SK-N-SH treated with all-trans-retinoic acid at 6 μM for 48 hours (cell line): Measurements from ENCODE around the gene CST3.

ENCODE experiments used
- ATAC-seq: fragments of 200-7000 bp; cut with Tn5 transposase; 3 replicates; pipeline ENCODE4 v1.9.1; 2020; ENCODE audit warnings: mild to moderate bottlenecking, moderate library complexity
- ARNTL ChIP-seq: fragments of 450-650 bp; formaldehyde crosslinking; IDR thresholded peaks from 2 replicates; pipeline ENCODE4 v1.5.0; 2020; ENCODE audit warnings: low read depth, mild to moderate bottlenecking, moderate library complexity, borderline replicate concordance
- BACH2 ChIP-seq: fragments of 250-450 bp; sonication (Bioruptor Pico); IDR thresholded peaks from 2 replicates; pipeline ENCODE4 v1.9.0; 2021; ENCODE audit warnings: mild to moderate bottlenecking, borderline replicate concordance
- CREB5 ChIP-seq: fragments of 250-450 bp; sonication (Bioruptor Pico); IDR thresholded peaks from 2 replicates; pipeline ENCODE4 v1.5.1; 2020; ENCODE audit warnings: low read depth, mild to moderate bottlenecking, moderate library complexity
- CSDC2 ChIP-seq: fragments of 250-450 bp; sonication (Bioruptor Pico); IDR thresholded peaks from 2 replicates; pipeline ENCODE4 v1.5.0; 2020; ENCODE audit warnings: mild to moderate bottlenecking, moderate library complexity
- CSRNP3 ChIP-seq: fragments of 250-450 bp; sonication (Bioruptor Pico); IDR thresholded peaks from 2 replicates; pipeline ENCODE4 v1.5.1; 2021; ENCODE audit warnings: mild to moderate bottlenecking, moderate library complexity
- ESRRG ChIP-seq: fragments of 250-450 bp; sonication (Bioruptor Pico); IDR thresholded peaks from 2 replicates; pipeline ENCODE4 v1.6.1; 2021; ENCODE audit warnings: mild to moderate bottlenecking
- GLIS3 ChIP-seq: fragments of 250-450 bp; sonication (Bioruptor Pico); IDR thresholded peaks from 2 replicates; pipeline ENCODE4 v1.5.0; 2020; ENCODE audit warnings: mild to moderate bottlenecking, moderate library complexity
- ISL1 ChIP-seq: fragments of 250-450 bp; sonication (Bioruptor Pico); IDR thresholded peaks from 2 replicates; pipeline ENCODE4 v2.1.2; 2022; ENCODE audit warnings: mild to moderate bottlenecking, moderate library complexity
- OSR1 ChIP-seq: fragments of 250-450 bp; sonication (Bioruptor Pico); IDR thresholded peaks from 2 replicates; pipeline ENCODE4 v1.8.0; 2022; ENCODE audit warnings: moderate library complexity, mild to moderate bottlenecking, inconsistent platforms
- PATZ1 ChIP-seq: fragments of 250-450 bp; sonication (Bioruptor Pico); IDR thresholded peaks from 2 replicates; pipeline ENCODE4 v1.8.0; 2020; ENCODE audit warnings: mild to moderate bottlenecking, moderate library complexity, borderline replicate concordance
- POU6F1 ChIP-seq: fragments of 250-450 bp; sonication (Bioruptor Pico); IDR thresholded peaks from 2 replicates; pipeline ENCODE4 v1.8.0; 2021; ENCODE audit warnings: low read depth, mild to moderate bottlenecking, moderate library complexity, borderline replicate concordance
- RARB ChIP-seq: fragments of 250-450 bp; sonication (Bioruptor Pico); IDR thresholded peaks from 2 replicates; pipeline ENCODE4 v1.8.0; 2021; ENCODE audit warnings: mild to moderate bottlenecking, moderate library complexity
- SNAI2 ChIP-seq: fragments of 250-450 bp; sonication (Bioruptor Pico); IDR thresholded peaks from 2 replicates; pipeline ENCODE4 v1.5.0; 2020; ENCODE audit warnings: mild to moderate bottlenecking, moderate library complexity
- TCF4 ChIP-seq: fragments of 250-450 bp; sonication (Bioruptor Pico); IDR thresholded peaks from 2 replicates; pipeline ENCODE4 v1.8.0; 2021; ENCODE audit warnings: mild to moderate bottlenecking, moderate library complexity, borderline replicate concordance
- TOX ChIP-seq: fragments of 250-450 bp; sonication (Bioruptor Pico); IDR thresholded peaks from 2 replicates; pipeline ENCODE4 v1.8.0; 2021; ENCODE audit warnings: mild to moderate bottlenecking, moderate library complexity, borderline replicate concordance
- TSHZ2 ChIP-seq: fragments of 250-450 bp; sonication (Bioruptor Pico); IDR thresholded peaks from 2 replicates; pipeline ENCODE4 v1.5.0; 2020; ENCODE audit warnings: mild to moderate bottlenecking, moderate library complexity
- ZC3H10 ChIP-seq: fragments of 250-450 bp; sonication (Bioruptor Pico); IDR thresholded peaks from 2 replicates; pipeline ENCODE4 v1.5.1; 2021; ENCODE audit warnings: mild to moderate bottlenecking, moderate library complexity
- ZFP3 ChIP-seq: fragments of 250-450 bp; sonication (Bioruptor Pico); IDR thresholded peaks from 2 replicates; pipeline ENCODE4 v1.5.0; 2020; ENCODE audit warnings: mild to moderate bottlenecking, moderate library complexity
- ZNF565 ChIP-seq: fragments of 450-650 bp; formaldehyde crosslinking; conservative IDR thresholded peaks from 2 replicates; pipeline ENCODE4 v1.5.0; 2020; ENCODE audit warnings: low read depth, mild to moderate bottlenecking, moderate library complexity
- ZNF70 ChIP-seq: fragments of 450-650 bp; formaldehyde crosslinking; IDR thresholded peaks from 2 replicates; pipeline ENCODE4 v1.5.0; 2020; ENCODE audit warnings: mild to moderate bottlenecking, moderate library complexity
- ZNF8 ChIP-seq: fragments of 450-650 bp; formaldehyde crosslinking; IDR thresholded peaks from 2 replicates; pipeline ENCODE4 v1.5.0; 2020; ENCODE audit warnings: mild to moderate bottlenecking, moderate library complexity

Gene CST3

GRCh38 chr20:23668477-23668951, 30.8 kb upstream of the CST3 start:
- TF ChIP-seq POU6F1 (no peak), GLIS3 (no peak), ZC3H10 (no peak), TSHZ2 (CRISPR knock-in tag) (no peak), ZNF70 (CRISPR knock-in tag) (no peak), RARB (no peak), CSRNP3 (CRISPR knock-in tag) (no peak), BACH2 (CRISPR knock-in tag) (no peak), ZNF8 (CRISPR knock-in tag) (no peak), TCF4 (CRISPR knock-in tag) (no peak), ESRRG (CRISPR knock-in tag) (no peak), ZNF565 (CRISPR knock-in tag) (no peak), CREB5 (CRISPR knock-in tag) (no peak), SNAI2 (CRISPR knock-in tag) (no peak), ISL1 (no peak), ARNTL (CRISPR knock-in tag) (no peak), ZFP3 (CRISPR knock-in tag) (no peak), CSDC2 (CRISPR knock-in tag) (no peak), TOX (CRISPR knock-in tag) (no peak), OSR1 (no peak)
- TF ChIP-seq, all 23 proteins: peak for 0
- peak; percentile 94 for ATAC-seq

- no peak for ATAC-seq
- TF ChIP-seq OSR1 (no peak), TOX (CRISPR knock-in tag) (no peak), ZNF8 (CRISPR knock-in tag) (no peak), CSRNP3 (CRISPR knock-in tag) (no peak)
Observed at GRCh38 chr20:23667666-23668065, 29.9 kb upstream of the CST3 start.

GRCh38 chr20:23666698-23667097, 28.9 kb upstream of the CST3 start:
- TF ChIP-seq ARNTL (CRISPR knock-in tag) = no peak
- no peak for TF ChIP-seq ZNF565 (CRISPR knock-in tag)
- no peak for TF ChIP-seq ZNF70 (CRISPR knock-in tag)
- no peak for TF ChIP-seq ISL1
- TF ChIP-seq TCF4 (CRISPR knock-in tag) = no peak
- no peak for TF ChIP-seq BACH2 (CRISPR knock-in tag)
- TF ChIP-seq ZC3H10 = no peak
- TF ChIP-seq ZNF8 (CRISPR knock-in tag) = no peak
- TF ChIP-seq PATZ1 (CRISPR knock-in tag) = no peak
- no peak for ATAC-seq
